ENCODE results near the gene LMO7.

- TF ChIP-seq CTCF (IDR thresholded peaks at IDR 0.05) (no peak), EZH2phosphoT487 (IDR thresholded peaks at IDR 0.05) (no peak)
Observed at GRCh38 chr13:75705395-75705794, 69.3 kb downstream of the LMO7 start.
